Fibroblast of skin of left quadriceps (primary cell): Measurements from ENCODE around the gene SIN3A.
"Not testable (repeated sequence)": the region's sequence is repeated elsewhere in the genome, so short reads cannot be mapped to it uniquely, and the experiment has no call there.

Experiments
- DNase-seq, 2 experiments: peaks; one replicate each; pipeline ENCODE4 v3.0.0-alpha.2; 2013; ENCODE audit warnings: low read depth in 2 of 2

SIN3A gene

GRCh38 chr15:75356517-75356916 is 95.0 kb downstream of the SIN3A start:
- no peak for DNase-seq

- no peak for DNase-seq
These were observed 95.5 kb downstream of the SIN3A start for GRCh38 chr15:75356006-75356405.

GRCh38 chr15:75355369-75355768 is 96.1 kb downstream of the SIN3A start:
- no peak for DNase-seq

GRCh38 chr15:75354454-75354853 is 97.0 kb downstream of the SIN3A start:
- DNase-seq, result no peak

GRCh38 chr15:75353604-75354003 is 97.9 kb downstream of the SIN3A start:
- no peak for DNase-seq

GRCh38 chr15:75352186-75353080 is 99.1 kb downstream of the SIN3A start:
- no peak for DNase-seq

- DNase-seq, result no peak
These were observed 100.7 kb downstream of the SIN3A start for GRCh38 chr15:75350601-75351361.

- DNase-seq, result no peak
These were observed 101.5 kb downstream of the SIN3A start for GRCh38 chr15:75349851-75350588.

GRCh38 chr15:75349351-75349669 is 102.2 kb downstream of the SIN3A start:
- not testable (repeated sequence) for DNase-seq

- DNase-seq, result no peak
These were observed 102.7 kb downstream of the SIN3A start for GRCh38 chr15:75348562-75349350.

GRCh38 chr15:75348034-75348561 is 103.4 kb downstream of the SIN3A start:
- DNase-seq, result no peak

GRCh38 chr15:75347222-75348033 is 104.1 kb downstream of the SIN3A start:
- no peak for DNase-seq

GRCh38 chr15:75346796-75347221 is 104.7 kb downstream of the SIN3A start, which contains the start of gene NEIL1:
Gene NEIL1 (plus strand): TSS chr15:75347039. CDS start chr15:75348906, 1,867 bp downstream.
- no peak for DNase-seq

GRCh38 chr15:75343953-75344352 is 107.5 kb downstream of the SIN3A start:
- DNase-seq, result not testable (repeated sequence)

- DNase-seq, result no peak
These were observed 109.3 kb downstream of the SIN3A start for GRCh38 chr15:75342221-75342620.

GRCh38 chr15:75339531-75340240 is 111.8 kb downstream of the SIN3A start:
- DNase-seq, result no peak

GRCh38 chr15:75338661-75339240 is 112.7 kb downstream of the SIN3A start:
- DNase-seq, result no peak

- peak; percentile 90 to 94 for DNase-seq
These were observed 115.7 kb downstream of the SIN3A start, which contains the start of gene COMMD4 for GRCh38 chr15:75335705-75336355. Gene COMMD4 (plus strand): TSS chr15:75336063. CDS start chr15:75336090, 27 bp downstream.
